ENCODE measurements around the gene SEMA3F.

SEMA3F gene

DNA sequence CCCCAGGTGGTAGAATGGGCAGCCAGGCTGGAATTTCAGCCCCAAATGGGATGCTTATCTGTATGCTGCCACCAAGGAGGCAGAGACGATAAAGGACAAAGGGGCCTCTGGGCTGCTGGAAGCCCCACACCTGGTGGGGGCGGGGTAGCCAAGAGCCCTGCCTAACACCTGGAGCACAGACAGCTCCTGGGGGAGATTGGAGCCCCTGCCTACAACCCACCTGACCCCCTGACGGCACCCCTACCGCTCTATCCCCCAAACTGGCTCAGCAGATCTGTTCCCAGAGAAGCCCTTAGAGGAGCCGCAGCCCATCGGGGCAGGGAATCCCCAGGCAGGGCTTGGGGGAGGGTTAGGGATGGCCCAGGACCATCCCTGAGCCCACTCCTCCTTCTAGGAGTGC, 15.8 kb upstream of the SEMA3F start:
- ATAC-seq (ENCODE audit: insufficient read depth, low read depth) (no peak), DNase-seq (no peak)
- H3K4me1 ChIP-seq (ENCODE audit: insufficient read depth, low read length), result peaks cover 14% of the 10 kb centered on the region
- H3K9ac ChIP-seq (ENCODE audit: low read depth, low read length), result no peak overlapping the region
- no peak overlapping the region for H3K4me2 ChIP-seq (ENCODE audit: insufficient read depth, low read length)
- H2AFZ ChIP-seq (ENCODE audit: low read depth, low read length), result no peak overlapping the region
- no peaks in the 10 kb centered on the region for H3K79me2 ChIP-seq (ENCODE audit: insufficient read depth, low read length)
- H3K4me3 ChIP-seq (ENCODE audit: low read depth in 1 of 2, low read length in 2 of 2), result no peak overlapping the region
- no peak for TF ChIP-seq EZH2 (IDR thresholded peaks at IDR 0.05; ENCODE audit: borderline replicate concordance, low read depth, low read length, severe bottlenecking)
- TF ChIP-seq, protein P1, sequence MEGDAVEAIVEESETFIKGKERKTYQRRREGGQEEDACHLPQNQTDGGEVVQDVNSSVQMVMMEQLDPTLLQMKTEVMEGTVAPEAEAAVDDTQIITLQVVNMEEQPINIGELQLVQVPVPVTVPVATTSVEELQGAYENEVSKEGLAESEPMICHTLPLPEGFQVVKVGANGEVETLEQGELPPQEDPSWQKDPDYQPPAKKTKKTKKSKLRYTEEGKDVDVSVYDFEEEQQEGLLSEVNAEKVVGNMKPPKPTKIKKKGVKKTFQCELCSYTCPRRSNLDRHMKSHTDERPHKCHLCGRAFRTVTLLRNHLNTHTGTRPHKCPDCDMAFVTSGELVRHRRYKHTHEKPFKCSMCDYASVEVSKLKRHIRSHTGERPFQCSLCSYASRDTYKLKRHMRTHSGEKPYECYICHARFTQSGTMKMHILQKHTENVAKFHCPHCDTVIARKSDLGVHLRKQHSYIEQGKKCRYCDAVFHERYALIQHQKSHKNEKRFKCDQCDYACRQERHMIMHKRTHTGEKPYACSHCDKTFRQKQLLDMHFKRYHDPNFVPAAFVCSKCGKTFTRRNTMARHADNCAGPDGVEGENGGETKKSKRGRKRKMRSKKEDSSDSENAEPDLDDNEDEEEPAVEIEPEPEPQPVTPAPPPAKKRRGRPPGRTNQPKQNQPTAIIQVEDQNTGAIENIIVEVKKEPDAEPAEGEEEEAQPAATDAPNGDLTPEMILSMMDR (IDR thresholded peaks at IDR 0.05; ENCODE audit: borderline replicate concordance, extremely low read depth, low read length, poor library complexity, severe bottlenecking), result no peak
- H4K20me1 ChIP-seq (ENCODE audit: insufficient read depth, low read length), result peaks cover 7% of the 10 kb centered on the region
- no peaks in the 10 kb centered on the region for H3K27me3 ChIP-seq (ENCODE audit: insufficient read depth, low read length, poor library complexity)
- H3K36me3 ChIP-seq (ENCODE audit: insufficient read depth, low read length), result no peaks in the 10 kb centered on the region
- H3K9me3 ChIP-seq (ENCODE audit: insufficient read depth, low read length, severe bottlenecking), result no peaks in the 10 kb centered on the region
- H3K27ac ChIP-seq (ENCODE audit: low read length), result no peak overlapping the region

DNA sequence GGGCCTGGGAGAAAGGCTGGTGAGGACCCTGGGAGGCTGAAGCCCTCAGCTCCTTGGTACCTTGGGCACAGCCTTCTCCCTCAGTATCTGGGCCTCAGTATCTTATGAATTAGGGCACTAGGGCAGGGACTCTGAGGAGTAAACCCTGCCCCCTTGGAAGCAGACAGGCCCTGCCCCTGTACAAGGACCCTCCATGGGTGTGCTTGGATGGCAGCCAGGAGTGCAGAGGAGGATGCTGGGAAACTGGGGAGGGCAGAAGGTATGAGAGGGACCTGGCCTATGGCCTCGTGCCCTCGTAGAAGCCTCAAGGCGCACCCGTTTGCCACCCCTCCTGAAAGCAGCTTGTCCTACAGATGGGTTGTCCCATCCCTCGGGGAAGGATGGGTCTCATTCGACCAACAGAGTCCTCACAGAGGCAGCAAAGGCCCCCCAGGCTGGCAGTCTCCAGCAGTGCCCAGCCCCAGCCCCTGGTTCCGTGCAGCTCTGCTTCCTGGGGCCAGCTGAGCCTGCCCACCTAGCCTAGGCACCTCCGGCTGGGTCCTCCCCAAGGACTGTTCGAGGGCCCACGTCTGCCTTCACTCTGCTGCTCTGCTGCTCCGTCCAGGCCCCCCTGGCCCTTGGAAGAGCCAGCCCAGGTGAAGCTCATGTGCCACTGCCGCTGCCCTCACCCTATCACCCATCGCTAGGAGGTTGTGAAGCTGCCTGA, 15.3 kb upstream of the SEMA3F start:
- Histone ChIP-seq H3K9ac (ENCODE audit: low read depth, low read length) (no peak overlapping the region), H3K4me3 (ENCODE audit: low read depth in 1 of 2, low read length in 2 of 2) (no peak overlapping the region), H2AFZ (ENCODE audit: low read depth, low read length) (no peak overlapping the region), H3K79me2 (ENCODE audit: insufficient read depth, low read length) (no peaks in the 10 kb centered on the region), H3K36me3 (ENCODE audit: insufficient read depth, low read length) (no peaks in the 10 kb centered on the region), H3K27me3 (ENCODE audit: insufficient read depth, low read length, poor library complexity) (no peaks in the 10 kb centered on the region), H3K4me2 (ENCODE audit: insufficient read depth, low read length) (no peak overlapping the region), H3K9me3 (ENCODE audit: insufficient read depth, low read length, severe bottlenecking) (no peaks in the 10 kb centered on the region), H3K27ac (ENCODE audit: low read length) (no peak overlapping the region), H3K4me1 (ENCODE audit: insufficient read depth, low read length) (peaks cover 14% of the 10 kb centered on the region), H4K20me1 (ENCODE audit: insufficient read depth, low read length) (peaks cover 7% of the 10 kb centered on the region)
- ATAC-seq (ENCODE audit: insufficient read depth, low read depth), result no peak
- DNase-seq, result no peak
- TF ChIP-seq EZH2 (IDR thresholded peaks at IDR 0.05; ENCODE audit: borderline replicate concordance, low read depth, low read length, severe bottlenecking), result no peak
- TF ChIP-seq, protein P1 (IDR thresholded peaks at IDR 0.05; ENCODE audit: borderline replicate concordance, extremely low read depth, low read length, poor library complexity, severe bottlenecking), result no peak

DNA sequence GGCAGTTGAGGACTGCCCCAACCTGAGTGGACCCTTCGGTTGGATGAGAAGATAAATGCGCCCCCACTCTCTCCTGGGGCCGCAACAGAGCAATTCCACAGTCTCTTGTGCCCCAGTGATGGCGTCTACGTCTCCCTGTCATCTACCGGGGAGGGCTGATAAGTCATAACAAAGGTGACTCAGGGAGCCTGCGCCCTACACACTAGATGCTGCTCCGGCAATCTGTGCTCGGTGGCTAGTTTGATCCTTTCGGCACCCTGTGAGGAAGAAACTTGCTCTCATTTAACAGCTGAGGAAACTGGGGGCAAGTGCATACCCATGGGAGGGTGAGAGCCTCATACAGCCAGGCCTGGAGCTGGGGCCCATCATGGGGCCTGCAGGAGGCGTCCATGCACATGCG, 14.1 kb upstream of the SEMA3F start:
- TF ChIP-seq, protein P1 (IDR thresholded peaks at IDR 0.05; ENCODE audit: borderline replicate concordance, extremely low read depth, low read length, poor library complexity, severe bottlenecking), result no peak
- TF ChIP-seq EZH2 (IDR thresholded peaks at IDR 0.05; ENCODE audit: borderline replicate concordance, low read depth, low read length, severe bottlenecking), result no peak
- H3K27me3 ChIP-seq (ENCODE audit: insufficient read depth, low read length, poor library complexity), result no peaks in the 10 kb centered on the region
- peaks cover 7% of the 10 kb centered on the region for H4K20me1 ChIP-seq (ENCODE audit: insufficient read depth, low read length)
- H3K9me3 ChIP-seq (ENCODE audit: insufficient read depth, low read length, severe bottlenecking), result no peaks in the 10 kb centered on the region
- H2AFZ ChIP-seq (ENCODE audit: low read depth, low read length), result no peak overlapping the region
- H3K36me3 ChIP-seq (ENCODE audit: insufficient read depth, low read length), result no peaks in the 10 kb centered on the region
- H3K4me1 ChIP-seq (ENCODE audit: insufficient read depth, low read length), result peaks cover 14% of the 10 kb centered on the region
- no peaks in the 10 kb centered on the region for H3K79me2 ChIP-seq (ENCODE audit: insufficient read depth, low read length)
- H3K4me2 ChIP-seq (ENCODE audit: insufficient read depth, low read length), result no peak overlapping the region
- H3K4me3 ChIP-seq (ENCODE audit: low read depth in 1 of 2, low read length in 2 of 2), result no peak overlapping the region
- DNase-seq (no peak), ATAC-seq (ENCODE audit: insufficient read depth, low read depth) (no peak)
- no peak overlapping the region for H3K9ac ChIP-seq (ENCODE audit: low read depth, low read length)
- no peak overlapping the region for H3K27ac ChIP-seq (ENCODE audit: low read length)

Data from DND-41 (cell line).